NK-92 (cell line): Measurements from ENCODE around the gene TTC39C.

Experiments
- DNase-seq: peaks from one replicate; lab custom pipeline; 2025; ENCODE audit not compliant: unreplicated experiment; lab: John Stamatoyannopoulos, UW

TTC39C gene

DNA sequence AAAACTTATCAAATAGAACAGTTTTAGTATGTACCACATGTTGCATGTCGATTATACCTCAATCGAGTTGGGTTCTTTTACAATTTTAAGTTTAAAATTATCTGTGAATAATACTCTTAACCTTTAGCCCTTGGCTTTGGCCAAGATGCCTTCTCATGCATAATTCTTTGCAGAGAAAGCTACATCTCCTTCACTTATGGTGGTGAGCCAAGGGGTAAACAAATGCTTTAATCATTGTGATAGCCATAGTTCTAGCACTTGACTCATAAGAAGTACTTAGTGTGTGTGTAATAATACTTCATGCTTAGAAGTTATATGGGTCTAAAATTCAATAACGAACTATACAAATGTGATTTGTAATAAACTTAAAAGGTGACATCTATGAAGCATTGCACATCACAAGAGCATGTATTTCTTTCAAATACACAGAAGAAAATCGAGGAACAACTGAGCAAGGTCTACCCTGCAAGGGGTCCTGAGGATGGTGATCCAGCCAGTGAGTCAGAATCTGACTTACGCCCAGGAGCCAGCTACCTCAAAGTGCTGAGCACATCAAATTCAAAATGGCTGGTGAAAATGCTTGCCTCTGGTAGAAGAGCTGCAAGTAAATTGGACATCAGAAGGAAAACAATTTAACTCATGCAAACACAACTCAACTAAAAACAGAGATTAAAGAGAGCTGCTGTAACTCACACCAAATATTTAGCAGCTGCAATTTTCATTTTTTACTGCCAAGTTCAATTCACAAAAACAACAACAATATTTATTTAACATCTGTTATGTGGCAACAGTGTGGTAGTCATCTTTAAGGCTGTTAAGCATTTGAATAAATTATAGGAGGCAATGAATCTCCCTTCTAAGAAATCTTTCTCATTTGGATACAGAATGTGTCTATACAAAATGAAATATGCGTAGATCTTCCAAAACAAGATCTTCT is 23.8 kb upstream of the TTC39C start:
- no peak for DNase-seq

DNA sequence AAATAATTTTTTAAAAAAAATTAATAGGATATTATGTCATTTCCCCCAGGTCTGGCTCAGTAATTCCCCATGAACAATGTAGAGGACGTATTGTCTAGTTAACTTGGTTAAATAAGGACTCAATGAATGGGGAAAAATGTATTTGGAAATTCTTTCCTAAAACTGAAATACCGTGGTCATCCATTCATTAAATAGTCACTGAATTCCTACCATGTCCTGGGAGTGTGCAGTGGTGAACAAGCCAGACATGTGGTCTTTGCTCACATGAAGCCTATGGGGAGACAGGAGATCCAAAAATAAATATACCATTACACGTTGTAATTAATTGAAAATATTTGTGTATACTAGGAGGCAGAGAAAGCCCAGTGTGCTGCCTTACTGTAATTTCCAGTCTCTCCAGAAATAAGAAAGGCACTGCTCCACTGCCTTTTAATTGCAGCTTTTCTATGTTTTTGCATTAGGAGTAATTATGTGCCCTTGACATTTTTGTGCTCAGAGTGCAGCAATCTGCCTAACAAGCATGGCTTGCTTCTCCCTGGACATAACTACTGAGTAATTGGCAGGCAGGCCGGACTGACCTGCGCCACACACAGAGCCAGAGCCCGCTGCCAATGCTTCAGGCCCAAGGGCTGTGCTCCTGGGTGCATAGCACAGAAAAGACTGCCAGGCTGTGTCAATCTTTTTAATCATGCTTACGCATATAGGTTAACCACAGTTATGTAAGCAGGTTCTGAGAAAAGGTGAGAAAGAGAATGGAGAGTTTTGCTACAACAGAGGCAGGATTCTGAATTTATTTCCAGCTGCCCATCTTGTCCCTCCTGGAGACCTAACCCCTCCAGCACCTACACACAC is 22.2 kb upstream of the TTC39C start:
- DNase-seq, result no peak

DNA sequence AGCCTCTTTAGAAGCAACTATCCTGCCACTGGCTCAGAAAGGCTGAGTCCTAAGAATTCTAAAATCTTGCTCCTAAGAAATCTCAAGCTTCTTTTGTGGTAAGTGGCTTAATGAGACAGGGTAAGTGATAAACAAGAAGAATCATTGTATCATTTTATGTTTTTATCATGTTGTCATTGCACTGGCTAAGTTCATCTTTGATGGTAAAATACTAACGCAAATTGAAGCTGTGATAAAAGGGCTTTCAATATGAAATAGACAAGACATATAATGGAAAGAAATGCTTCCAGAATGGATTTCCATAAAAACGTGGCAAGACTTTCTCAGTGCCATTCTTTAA is 21.6 kb upstream of the TTC39C start:
- DNase-seq, result no peak

DNA sequence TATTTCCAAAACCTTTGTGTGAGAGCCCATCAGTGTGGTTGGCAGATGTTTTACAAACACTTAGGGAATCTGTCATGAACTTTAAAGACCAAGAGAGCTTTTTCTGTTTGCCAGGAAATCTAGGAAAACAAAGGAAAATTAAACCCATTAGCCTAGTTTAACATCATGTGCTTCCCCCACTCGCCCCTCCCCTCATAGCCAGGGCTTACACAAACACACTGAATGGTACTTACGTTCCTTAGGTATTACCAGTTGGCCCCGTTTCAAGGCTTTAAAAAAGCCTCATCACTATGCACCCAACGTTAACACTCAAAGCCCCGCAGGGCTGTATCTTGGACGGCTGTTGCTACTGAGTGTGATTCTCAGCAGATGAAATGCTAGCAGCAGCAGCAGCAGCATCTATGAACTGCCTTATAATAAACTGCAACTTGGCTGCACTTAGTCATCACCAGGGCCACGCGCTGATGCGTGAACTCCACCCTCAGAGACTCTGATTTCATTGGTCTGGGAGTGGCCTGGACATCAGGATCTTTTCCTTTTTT is 20.1 kb upstream of the TTC39C start:
- DNase-seq, result no peak

DNA sequence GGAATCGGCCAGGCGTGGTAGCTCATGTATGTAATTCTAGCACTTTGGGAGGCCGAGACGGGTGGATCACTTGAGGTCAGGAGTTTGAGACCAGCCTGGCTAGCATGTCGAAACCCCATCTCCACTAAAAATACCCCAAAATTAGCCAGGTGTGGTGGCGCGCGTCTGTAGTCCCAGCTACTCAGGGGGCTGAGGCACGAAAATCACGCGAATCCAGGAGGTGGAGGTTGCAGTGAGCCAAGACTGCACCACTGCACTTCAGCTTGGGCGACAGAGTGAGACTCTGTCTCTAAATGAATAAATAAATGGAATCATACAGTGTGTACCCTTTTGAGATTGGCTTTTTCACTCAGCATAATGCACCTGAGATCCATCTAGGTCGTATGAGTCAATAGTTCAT is 19.4 kb upstream of the TTC39C start:
- no peak for DNase-seq

DNA sequence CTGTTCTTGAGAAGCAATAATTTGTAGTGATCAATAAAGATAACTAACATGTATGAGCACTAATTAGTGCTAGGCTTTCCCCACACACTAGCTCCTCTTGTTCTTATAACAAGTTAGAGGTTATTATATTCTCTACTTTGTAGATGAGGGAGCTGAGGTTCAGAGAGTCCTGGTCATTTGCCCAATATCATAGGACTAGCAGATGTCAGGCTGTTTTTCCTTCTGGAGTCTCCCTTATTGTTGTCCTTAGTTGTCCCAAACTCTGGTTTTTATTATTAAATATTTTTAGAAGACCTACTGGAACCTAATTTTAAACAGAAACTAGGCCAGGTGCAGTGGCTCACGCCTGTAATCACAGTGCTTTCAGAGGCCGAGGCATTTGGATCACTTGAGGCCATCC is 16.5 kb upstream of the TTC39C start:
- DNase-seq, result no peak

DNA sequence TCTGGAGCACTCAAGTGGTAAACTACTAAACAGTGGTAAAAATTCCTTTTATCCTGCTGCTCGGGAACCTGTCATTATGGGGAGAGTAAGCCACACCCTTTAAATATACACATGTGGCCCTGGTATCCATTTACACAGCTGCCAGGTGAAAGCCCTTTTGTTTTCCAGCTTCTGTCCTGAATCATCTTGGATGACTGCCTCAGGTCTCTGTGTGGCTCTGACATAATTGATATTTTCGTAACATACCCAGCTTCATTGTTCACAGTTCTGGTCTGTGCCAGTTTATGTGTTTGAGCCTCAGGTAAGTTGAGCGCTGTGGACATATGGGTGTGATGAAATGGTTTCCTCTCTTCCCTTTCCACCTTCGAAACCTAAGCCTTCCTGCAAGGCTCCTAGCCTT is 15.7 kb upstream of the TTC39C start:
- no peak for DNase-seq

DNA sequence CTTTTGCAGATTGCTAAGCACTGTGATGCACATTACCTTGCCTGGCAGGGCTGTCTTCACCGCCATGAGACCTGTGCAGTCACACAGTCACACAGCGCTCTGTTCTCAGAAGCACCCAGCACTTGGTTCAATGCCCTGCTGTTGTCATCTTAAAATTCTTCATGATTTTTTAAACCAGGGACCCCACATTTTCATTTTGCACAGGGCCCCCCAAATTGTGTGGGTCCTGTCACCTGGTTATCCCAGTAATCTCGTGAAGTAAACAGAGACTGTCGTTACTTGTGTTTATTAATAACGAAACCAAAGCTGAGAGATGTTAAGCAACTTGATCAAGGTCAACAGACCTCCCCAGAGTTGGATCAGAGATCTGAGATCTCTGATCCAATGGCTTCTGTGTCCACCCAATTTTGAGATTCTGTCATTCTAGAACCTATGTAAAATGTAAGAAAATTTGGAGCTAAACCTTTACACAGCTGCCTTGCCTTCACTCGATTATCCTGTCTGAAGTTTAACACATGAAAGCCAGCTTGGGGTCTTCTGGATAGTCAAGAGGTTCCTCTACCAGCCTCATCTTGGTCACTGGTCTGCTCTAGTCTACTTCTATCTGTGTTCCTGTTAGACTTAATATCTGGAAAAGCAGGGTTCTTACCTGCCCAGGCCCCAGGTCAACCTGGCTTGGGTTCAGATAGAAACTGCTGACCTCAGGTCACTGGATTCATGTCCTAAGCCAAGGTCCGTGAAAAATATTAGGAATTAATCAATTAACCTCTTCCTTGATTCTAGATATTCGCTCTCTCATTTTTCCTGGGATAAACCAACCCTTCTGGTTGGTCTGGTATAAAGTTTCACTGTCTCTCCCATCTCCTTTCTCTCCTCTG is 13.7 kb upstream of the TTC39C start:
- no peak for DNase-seq

DNA sequence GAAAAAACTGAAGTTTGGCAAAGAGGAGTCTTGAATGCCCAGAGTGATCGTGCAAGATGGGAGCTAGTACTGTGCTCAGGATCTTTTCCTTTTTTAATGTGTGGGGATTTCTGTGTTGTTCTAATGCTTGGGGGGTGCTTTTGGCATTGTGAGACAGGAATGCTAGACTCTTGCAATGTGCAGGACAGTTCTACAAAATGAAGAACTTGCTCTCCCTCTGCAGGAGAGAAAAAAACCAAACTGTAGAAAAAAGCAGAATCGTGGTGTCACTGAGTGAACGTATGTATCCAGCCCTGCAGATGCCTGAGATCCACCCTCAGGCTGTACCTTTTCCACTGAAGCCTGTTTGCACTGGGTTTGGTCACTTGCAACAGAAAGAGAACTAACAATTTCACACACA is 12.1 kb upstream of the TTC39C start:
- DNase-seq, result no peak

DNA sequence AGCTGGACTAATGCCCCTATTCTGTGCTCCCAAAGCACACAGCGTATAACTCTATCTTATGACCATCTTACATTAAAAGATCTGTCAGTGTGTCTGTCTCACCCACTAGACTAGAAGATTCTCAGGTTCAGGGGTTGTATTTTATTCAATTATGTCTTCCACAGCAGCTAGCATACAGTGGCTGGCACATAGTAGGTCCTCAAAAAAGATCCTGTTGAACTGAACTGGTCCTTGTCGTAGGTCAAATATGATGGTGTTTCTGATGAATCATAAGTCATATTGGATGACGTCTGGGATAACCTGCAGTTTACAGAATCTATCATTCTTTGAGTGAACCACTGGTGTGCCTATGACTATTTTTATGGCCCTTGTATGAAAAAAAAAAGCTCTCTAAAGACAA is 11.3 kb upstream of the TTC39C start:
- DNase-seq, result no peak

DNA sequence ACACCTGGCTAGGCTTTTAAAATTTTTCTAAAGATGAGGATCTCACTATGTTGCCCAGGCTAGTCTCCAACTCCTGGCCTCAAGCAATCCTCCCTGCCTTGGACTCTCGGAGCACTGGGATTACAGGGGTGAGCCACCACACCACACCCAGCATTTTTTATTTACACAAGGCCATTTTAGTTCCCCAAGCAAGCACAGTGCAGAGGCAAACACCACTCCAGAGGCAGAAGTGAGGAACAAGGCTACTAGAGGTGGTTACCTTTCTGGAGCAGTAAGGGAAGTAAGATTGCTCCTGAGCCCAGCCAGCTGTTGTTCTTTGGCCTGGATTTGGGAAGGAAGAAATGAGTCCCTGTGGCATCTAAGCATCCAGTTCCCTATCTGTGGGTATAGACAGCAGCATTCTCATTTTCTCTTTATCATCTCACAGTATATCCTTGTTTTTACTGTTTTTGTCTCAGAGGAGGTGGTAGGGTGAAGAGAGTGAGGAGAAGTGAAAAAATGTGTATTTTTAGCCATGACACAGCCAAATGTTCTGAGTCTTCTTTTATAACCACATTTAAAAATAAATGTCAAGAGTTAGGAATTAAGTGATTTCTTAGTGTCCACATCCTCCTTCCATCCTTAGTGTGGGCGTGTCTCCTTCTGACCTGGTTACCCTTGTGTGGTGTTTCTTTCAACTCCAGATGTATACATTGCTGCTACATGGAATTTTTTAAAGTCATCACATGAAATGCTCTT is 10.5 kb upstream of the TTC39C start:
- DNase-seq, result no peak

DNA sequence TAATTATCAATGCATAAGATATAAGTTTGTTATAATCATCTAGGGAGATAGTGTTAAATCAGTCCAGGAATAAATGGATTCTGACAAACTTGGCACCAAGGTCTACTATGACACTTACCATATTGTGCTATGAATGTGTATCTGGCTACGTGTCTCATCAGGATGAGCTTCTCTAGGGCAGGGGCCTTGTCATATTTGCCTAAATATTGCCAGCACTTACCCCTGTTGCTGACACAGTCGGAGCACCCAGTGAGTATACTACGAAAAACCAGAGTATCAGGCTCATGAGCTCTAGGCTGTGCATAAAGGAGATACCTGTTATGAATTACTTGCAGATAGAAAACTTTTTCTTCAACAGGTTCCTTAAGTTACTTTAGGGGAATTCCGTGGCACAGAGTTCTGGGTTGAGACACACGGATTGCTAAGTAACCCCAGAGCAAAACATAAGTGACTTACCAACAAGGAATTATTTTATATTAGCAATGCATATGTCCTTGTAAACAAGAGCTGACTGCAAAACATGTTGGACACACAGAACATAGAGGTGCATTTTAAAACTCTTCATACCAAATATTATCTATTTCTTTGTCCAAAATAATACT is 7.7 kb upstream of the TTC39C start:
- DNase-seq, result no peak

DNA sequence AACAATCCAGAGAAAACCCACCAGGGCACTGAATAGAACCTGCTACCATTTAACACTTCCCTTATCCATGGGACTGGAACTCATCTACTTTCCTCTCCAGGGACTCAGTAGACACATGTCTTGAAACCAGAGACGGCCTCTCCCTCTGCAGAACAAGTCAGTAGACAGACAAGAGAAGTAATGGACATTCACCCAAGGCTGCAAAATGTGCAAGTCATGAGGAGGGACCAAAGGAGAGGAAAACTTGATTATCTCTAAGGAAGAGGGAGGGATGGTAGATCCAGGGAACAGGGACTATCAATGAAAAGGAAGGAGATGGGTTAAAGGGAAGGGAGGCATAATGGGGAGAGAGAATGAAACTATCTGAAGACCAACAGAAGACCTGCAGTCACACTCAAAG is 5.3 kb upstream of the TTC39C start:
- no peak for DNase-seq

DNA sequence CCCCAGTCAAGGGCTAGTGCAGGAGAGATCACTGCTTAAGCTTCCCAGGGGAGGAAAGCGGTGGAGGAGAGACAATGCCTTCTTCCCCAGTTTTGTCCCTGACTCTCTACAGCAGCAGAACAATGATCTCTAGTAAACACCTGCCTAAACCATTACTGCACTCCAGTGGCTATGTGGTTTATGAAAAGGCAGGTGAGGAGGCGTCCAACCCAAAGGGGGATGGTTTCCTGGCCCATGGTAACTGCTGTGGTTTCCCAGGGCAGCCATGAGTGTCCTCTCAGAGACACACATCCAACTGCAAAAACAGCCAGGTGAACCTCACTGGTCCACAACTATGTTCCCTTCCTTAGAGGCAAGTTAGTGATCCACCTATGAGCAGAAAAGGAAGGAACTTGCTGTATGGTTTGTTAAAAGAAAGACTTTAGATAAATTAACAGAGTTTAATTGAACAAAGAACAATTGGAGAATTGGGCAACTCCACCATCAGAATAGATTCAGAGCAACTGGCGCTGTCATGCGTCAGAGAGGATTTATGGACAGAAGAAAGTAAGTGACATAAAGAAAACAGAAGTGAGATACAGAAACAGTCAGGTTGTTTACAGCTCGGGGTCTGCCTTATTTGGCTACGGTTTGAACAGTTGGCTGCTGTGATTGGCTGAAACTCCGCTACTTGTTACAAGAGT is 4.8 kb upstream of the TTC39C start:
- DNase-seq, result no peak

DNA sequence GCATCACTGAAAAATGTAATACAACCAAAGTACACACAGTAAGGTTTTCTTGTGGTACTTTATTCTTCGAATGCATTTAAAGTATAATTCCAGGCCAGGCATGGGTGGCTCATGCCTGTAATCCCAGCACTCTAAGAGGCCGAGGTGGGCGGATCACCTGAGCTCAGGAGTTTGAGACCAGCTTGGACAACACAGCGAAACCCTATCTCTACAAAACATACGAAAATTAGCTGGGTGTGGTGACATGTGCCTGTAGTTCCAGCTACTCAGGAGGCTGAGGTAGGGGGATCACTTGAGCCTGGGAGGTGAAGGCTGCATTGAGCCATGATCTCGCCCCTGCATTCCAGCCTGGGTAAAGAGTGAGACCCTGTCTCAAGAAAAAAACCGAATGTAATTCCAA is 3.9 kb upstream of the TTC39C start:
- no peak for DNase-seq

DNA sequence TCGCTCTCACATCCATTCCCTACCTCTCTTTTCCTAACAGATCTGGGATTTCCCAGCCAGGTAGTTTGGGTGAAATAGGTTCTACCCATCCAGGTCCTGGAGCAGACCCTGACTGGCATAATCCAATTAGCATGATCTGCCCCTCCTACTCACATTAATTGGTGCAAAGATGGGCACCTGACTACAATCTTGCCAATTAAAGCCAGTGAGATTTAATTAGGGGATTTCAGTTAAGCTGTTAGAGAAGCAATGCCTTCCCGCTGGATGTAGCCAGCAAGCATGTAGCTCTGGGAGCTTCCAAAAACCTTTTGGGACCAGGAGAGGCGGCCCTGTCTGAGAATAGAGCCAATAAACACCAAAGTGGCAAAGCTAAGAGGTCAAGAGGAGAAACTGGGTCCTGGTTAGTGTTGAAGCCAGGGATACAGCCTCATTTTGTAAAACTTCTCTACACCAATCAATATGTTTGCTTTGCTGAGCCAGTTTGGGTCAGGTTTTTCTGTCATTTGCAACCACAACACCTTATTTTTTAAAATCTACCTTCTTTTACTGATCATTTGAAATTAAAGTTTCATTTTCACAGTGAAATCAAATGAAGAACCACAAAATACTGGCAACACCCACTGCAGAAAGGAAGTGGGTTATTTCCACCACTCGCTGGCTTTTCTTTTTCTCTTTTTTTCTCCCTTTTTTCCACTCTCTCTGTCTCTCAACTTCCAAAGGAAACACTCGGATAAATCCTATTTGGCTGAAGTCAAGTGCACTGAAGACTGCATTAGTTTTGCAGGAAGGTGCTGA is 3.2 kb upstream of the TTC39C start:
- DNase-seq, result no peak

DNA sequence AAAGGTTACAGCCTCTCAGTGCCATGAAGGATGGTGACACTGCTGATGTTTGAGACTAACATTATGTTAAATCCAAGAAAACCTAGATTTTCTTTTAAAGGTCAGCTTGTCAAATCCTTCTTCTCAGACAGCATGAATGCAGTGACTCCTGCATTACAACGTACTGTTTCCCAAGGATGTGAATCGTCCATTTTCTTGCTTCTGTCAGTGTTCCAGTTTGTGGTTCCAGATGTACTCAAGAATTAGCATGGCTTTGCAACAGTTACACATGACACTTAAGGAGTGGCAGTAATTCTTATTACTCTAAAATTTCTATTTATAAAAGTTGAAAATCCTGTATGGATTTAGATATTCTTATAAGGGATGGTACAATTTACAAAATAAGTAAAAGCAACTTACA is 1.5 kb upstream of the TTC39C start:
- no peak for DNase-seq

DNA sequence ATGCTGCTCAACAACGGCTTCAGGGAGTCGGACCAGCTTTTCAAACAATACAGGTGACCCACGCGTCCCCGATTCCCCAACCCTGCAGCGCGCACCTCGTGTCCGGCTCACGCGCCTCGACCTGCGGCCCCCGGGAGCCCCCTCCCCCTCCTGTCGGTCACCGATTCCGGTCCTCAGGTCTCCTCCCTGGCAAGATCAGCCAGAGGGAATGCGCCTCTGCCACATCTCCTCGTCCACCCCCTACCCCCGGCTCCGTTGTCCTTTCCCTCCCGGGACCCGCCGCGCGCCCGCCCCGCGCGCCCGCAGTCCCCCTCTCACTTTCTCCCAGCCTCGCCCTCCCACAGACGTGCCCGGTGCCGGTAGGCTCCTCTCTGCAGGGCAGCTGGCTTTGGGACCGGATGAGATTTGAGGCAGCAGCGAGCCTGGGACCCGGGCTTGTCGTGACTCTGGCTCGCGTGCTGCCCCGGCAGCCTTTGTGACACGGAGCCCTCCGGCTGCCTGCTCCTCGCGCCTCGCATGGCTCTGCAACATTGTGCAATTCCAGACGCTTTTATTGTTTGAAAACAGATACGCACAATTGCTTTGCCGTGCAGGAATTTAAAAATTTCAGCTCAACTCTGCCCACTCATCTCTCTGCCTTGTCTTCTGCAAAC is 558 bp downstream of the TTC39C start:
- no peak for DNase-seq
